CD4-positive, alpha-beta T cell treated with Interleukin-2 at 100 ng/mL for 4 hours (primary cell): ENCODE data around the gene FOLR3.
"Not testable (repeated sequence)": the region's sequence is repeated elsewhere in the genome, so short reads cannot be mapped to it uniquely, and the experiment has no call there.

Experiments used
- DNase-seq: peaks from one replicate; pipeline ENCODE4 v3.0.0-alpha.2; 2020; ENCODE audit warnings: low spot score

FOLR3 gene

DNA sequence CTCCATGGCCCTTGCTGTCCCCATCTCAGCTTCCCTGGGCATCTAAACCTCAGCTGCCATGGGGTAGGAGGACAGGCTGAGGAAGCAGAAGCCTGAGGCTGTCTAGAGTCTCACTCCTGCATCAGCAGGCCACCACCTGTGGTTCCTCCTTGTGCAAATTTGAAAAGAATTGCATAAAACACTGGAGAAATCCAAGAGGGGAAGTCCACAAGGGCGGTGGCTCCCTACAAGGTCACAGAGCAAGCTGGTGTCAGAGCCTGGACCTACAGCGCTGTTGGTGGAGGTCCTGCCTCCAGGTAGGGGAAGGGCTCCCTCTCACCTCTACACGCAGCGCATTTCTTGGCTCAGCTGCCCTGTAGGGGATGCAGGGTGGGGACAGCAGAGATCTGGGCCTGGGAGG is at the start of gene FOLR3:
Gene FOLR3, plus strand, starts transcription at position 253 of the 400 bp plus-strand sequence. CDS start 228 bp downstream, outside the sequence.
- not testable (repeated sequence) for DNase-seq

DNA sequence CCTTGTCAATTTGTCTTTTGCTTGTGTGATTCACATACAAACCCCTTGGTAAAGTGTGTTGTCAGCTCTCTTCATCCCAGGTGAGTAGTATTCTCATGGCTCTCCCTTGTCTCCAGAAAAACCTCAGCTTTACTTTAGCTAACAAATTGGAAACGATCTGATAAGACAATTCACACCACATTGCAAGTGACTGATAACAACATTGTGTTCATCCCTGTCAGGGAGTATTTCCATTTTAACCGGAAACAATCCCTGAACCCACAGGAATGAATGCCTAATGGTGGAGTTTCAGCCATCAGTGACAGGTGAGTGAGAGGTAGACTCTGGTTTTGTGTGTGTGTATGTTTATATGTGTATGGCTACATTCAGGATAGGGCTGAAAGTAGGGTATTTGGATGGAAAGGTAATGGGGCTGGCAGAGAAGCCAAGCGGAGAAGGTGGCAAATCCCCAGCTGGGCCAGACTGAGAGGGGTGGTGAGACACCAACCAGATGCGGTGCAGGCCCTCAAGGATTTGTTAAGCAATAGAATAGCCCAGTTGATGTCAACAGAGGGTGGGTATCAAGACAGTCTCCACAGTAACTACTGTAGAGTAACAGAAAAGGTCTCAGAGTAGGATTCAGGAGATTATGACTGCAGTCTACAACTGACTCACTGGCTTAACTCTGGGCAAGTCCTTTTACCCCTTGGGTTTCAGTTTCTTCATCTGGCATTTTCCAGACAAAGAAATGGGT is 47.3 kb upstream of the FOLR3 start:
- DNase-seq: no peak

DNA sequence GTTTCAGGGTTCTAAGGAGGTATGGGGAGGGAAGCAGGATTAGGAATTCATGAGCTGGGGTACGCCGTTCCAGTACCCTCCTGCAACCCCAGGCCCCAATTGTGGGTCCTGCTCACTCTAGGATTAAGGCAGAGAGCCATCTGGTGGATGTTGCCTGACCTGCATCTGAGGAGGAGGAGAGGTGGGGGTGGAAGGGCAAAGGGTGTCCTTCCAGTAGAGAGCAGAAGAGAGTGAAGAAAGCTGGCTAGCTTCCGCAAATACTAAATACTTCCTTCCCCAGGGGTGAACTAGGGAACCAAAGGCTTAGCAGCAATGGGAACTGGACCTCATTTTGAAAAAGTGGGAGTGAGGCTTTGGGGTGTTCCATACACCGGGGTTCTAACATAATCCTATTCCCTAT is 44.2 kb upstream of the FOLR3 start:
- peak; percentile 70 for DNase-seq

DNA sequence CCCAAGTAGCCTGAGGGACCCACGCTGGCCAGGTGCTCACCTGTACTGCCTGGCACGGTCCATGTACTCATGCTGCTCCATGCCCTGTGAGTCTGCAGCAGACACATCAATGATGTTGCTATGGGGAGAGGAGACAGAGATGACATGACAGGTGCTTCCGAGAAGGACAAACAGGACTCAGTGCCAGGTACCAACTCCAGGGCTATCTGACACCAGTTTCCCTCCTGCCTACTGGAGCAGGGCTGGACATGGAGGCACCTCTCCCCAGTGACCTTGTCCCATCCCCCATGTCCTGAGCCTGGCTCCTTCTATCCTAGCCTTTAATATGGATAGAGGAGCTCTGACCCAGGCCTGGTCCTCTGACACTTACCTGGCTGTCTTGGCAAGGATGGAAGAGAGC is 36.8 kb upstream of the FOLR3 start:
- DNase-seq: no peak

DNA sequence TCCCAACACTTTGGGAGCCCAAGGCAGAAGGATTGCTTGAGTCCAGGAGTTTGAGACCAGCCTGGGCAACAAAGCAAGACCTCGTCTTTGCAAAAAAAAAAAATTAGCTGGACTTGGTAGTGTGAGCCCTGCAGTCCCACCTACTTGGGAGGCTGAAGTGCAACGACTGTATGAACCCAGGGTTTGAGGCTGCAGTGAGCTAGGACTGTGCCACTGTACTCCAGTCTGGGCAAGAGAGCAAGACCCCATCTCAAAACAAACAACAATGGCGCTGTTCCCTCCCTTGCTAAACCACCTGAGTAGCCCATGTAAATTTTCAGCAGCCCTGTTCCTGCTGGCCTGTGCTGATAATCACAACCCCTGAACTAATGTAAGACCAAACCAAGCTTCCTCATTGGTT is 35.5 kb upstream of the FOLR3 start:
- DNase-seq: no peak

DNA sequence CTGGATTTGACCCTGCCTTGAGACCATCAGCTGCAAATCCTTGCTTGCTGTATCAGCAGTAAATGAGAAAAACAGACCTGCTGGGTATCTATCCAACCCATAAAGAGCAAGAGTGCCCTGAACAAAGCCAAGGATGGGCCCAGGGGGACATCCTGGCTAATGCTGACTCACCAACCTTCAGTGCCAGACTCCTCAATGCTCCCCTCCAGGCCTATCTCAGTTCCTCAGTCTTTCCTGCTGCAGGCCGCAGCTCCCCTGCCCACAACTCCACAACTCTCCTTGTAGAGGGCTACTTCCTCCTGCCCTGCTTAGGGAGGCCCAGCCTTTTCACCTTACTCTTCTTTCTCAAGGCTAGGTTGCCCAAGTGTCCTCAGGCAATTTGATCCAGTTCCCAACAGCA is 35.1 kb upstream of the FOLR3 start:
- DNase-seq: peak; percentile 3

DNA sequence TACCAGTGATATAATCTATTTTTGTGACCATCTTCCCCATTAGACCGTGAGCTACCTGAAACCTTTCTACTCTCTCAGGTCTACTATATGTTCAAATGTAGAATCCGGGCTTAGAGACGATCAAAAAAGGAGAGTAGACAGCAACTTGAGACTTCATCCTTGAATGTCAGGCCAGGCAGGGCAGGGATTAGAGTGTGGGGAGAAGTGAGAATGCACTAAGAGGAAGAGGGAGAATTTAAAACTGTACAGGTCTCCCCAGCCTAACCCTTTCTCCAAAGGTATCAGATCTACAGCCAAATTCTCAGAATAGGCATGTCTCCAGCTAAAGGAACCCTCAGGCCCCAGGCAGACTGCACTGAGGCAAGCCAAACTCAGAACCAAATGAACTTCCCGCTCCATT is 33.4 kb upstream of the FOLR3 start:
- no peak for DNase-seq

DNA sequence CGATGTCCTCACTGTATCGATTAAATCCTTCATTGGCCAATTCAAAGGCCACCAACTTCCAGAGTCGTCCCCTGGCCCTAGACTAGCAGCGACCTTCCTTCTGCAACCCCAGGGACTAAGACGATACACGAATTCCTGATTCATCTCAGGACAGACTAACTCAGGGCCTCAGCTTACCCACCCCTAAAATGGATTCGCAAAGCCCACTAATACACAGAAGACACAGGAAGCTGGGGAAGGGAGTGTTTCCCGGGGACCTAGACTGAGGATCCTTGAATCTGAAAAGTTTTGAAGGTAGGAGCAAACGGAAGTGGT is 32.9 kb upstream of the FOLR3 start:
- DNase-seq: no peak

DNA sequence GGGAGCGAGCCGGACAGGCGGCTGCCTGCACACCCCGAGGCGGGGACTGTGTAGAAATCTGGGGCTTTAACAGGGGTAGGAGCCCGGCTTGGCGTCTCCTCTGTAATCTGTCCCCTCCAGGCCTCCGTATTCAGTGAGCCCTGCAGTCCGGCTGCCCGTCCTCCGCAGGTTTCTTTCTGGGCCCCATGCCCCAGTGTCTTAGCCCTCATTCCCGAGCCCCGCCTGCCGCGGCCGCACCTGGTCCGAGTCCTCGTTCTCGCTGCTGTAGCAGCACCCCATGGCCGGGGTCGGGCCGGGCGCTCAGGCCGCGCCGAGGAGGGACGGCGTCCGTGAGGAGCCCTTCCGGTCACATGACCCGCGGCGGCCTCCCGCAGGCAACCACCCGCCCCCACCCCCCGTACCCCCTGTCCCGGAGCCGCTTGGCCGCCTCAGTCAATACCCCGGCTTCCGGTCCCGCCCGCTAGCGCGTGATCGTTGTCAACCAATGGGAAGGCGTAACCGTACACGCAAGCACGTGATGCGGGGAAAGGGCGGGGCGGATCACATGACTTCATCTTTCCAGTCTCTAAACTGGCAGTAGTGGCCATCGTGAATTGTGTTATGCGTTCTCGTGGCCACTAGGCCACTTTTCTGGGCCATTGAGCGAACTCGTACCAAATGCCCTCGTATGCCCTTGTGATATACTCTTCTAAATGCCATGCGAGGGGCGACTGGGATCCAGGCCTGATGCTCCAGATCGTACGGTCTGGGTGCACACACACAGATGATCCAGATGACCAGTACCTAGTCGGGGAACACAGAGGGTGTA is 32.4 kb upstream of the FOLR3 start, which contains the start of gene LAMTOR1:
Gene LAMTOR1, minus strand, starts transcription at position 352 of the 808 bp plus-strand sequence. Its CDS starts 73 bp downstream, at position 279.
- peak; percentile 98 for DNase-seq

DNA sequence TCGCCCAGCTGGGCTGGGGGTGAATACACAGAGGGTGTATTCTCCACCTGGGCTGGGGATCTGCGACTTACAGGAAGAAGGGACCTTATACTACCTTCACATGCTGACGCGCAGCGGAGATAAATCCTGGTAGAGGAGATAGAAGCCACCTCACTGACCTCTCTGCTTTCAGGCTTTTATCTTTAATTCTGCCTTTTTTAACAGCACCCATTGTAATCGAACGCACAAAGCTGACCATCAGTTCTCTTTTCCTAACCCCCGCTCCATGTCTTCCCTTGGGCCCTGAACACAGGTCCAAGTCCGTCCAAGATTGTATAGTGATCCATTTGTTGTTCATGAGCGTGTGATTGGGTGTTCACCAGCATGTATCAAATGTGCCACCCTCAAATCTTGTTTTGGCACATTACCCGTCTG is 31.8 kb upstream of the FOLR3 start:
- DNase-seq: no peak

DNA sequence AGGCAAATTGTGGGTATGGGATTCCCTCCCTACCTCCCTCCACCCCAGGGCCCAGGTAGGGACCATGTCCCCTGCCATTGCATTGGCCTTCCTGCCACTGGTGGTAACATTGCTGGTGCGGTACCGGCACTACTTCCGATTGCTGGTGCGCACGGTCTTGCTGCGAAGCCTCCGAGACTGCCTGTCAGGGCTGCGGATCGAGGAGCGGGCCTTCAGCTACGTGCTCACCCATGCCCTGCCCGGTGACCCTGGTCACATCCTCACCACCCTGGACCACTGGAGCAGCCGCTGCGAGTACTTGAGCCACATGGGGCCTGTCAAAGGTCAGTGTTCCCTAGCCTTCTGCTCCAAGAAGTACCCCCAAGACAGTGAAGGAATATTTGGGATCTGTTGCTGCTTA is 29.6 kb upstream of the FOLR3 start, which contains the start of gene TOMT:
Gene TOMT, plus strand, starts transcription at position 37 of the 400 bp plus-strand sequence. Its CDS starts 28 bp downstream, at position 65.
- no peak for DNase-seq

DNA sequence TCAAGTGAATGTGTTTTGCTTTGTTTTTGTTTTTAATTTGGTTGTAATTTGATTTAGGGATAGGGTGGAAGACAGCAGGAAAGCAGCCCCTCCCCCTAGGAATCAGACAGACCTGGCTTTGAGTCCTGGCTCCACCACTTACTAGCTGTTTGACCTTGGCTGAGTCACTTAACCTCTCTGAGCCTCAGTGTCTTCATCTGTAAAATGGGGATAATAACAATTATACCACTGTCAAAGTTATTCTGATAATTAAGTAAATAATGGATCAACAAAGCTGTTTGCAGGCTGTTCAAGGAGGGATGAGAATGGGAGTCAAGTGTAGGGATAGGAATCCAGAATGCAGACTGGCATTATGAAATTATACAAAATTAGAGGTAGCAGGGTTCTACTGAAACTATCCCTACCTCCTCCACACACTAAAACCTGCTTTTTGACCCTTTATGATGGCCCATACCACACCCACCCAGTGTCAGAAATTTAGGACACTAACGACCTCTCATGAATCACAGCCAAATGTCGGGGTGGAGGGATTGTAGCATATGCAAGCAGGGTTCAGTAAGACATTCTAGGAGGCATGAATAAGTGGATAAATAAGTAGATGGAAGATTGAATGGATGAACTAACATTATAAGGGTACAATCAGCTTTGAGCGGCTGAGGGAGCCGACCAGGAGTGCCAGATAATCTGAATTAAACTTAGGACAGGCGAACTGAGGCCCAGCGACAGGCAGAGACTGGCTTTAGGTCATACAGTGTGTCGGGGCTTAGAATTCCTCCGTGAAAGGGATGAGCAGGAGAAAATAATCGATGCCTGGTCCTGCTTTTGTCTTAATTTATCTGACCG is 24.0 kb upstream of the FOLR3 start:
- no peak for DNase-seq

DNA sequence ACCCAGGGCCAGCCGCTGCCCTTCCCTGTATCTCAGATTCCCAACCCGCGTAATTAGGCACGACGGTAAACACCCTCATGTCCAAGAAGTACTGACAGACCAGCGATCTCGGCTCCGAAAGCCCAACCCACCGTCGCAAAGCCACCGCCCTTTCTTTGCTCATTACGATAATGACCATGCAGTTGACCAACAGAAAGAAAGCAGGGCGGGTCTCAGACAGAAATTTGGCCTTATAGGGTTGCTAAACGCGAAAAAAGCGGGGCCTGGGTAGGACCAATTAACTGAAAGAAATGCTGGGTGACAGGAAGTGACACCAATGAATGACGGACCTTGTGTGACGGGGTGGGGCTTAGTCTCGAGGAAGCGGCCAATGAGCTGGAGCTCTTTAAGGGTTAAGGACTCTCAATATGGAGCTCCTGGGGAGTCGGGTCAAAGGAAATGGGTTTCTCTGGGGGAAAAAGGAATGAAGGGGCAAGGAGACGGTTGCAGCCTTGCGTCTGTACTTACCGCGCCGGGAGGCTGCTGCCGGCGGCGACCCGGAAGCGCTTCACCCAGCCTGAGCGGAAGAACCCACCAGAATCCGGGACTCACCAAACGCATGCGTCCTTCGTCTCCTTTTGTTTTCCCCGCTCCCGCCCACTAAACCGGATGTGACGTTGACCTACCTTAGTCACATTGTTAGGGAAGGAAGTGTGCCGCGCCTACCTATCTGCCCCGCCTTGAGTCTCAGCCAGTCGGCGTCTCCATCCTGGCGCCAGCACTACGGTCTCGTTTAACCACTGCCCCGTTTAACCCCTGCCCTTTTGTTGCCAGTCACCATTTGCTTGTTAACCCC is 23.2 kb upstream of the FOLR3 start, which contains the start of gene ANAPC15:
Gene ANAPC15, minus strand, starts transcription at position 553 of the 835 bp plus-strand sequence. CDS start 1,419 bp downstream, outside the sequence.
- DNase-seq: peak; percentile 99

DNA sequence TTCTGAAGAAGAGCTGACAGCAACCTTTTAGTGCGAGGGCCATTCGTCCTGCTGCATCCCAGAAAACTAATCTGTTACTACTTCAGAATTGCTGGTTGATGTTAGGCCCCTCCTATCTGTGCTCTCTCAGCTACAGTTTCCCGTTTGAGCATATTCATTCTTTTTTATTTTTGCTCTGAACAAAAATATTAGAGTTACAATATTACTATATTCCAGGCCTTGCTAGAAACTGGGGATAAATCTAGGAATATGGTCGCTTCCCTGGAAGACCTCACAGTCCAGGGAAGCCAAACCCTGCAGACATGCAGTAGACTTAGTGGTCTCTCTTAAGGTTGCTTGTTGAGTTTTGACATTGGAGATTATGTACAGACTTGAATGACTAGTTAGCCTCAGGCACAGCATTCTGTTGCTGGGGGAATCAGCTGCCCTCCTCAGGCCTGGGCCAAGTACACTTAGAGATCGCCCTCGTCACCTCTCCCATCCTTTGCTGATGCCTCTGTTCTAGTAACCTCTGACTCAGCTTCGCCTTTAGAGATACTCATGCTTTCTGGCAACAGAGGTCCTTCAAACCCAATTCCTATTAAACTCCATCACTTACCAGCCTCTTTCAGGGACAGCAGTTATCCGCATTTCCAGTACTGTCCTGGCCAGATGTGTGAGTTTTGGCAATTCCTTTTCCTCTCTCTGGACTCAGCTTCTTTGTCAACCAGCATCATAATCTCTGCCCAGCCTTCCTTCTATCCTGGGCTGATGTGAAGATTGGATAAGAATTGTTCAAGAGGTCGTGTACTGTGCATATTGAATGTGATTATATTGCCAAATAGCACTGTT is 22.3 kb upstream of the FOLR3 start:
- DNase-seq: no peak

DNA sequence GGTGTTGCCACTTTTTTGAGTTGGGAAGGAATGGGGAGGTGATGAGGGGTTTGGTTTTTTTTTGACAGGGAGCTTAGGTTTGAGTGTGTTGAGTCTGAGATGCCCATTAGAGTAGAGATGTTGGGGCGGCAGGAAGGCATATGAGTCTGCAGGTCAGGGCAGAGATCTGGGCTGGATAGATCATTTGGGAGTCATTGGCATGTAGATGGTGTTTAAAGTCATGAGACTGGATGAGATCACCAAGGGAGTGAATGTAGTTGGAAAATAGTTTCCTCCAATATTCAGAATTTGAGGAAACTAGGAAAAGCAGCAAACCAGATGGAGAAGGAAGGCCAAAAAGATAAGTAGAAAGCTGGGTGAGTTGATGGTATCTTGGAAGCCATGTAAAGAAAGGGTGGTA is 21.0 kb upstream of the FOLR3 start:
- DNase-seq: no peak

DNA sequence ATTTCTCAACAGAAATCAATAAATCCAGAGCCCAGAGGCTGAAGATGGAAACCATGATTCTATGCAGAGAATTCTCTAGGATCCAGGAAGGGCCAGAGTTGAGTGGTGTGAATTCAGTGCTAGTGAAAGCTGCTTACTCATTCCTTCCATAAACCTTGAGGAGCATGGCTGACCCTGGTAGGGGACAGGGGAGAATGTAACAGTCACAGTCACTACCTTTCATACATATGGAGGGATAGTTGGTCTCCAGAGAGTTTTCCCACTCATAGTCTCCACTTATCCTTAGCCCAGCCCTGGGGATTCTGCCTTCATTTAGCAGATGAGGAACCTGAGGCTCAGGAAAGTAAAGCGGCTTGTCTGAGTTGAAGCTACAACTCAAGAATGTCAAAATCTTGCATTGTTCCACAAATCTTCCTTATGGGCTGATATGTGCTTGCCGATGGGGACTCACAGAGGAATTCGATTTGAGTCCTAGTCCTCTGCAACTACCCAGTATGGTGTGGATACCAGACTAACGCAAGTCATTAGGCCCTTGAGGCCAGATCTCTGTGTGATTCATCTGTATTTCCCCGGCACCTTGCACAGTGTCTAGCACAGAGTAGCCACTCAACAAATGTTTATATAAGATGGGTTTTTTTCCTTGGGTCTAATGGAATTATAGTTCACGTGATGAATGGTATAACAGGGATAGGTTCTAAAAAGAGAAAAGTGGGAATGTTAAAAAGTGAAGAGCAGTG is 19.3 kb upstream of the FOLR3 start:
- DNase-seq: no peak

DNA sequence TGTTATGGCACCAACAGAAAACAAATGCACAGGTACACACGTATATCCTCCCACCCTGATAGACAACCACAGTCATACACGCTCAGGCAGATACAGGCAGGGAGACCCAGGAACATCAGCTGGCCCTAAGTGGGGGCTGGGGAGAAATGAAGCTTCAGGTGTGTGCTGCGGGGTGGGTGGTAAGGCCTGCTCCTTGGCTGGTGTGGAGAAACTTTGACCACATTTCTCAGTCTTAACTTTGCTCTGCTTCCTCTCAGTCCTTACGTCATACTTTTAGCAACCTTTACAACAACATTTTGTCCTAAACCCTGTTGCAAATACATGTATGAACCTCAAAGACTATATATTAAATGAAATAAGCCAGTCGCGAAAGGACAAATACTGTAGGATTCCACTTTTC is 16.3 kb upstream of the FOLR3 start:
- no peak for DNase-seq

DNA sequence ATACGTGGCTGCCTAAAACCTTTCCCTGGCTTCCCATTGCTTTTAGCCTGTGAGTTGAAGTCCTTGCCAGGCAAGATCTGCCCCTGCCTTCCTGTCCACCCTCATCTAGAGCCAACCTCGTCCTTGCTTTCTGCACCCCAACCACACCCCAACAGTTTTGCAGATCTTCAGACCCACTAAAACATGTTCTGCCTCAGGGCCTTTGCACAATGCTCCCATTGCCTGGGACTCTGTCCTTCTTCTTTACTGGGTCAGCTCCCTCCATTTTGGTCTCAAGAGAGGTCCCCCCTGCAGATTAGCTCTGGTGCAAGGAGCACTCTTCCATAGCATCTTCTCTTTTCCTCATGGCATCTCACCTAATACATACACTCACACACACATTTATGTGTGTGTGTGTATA is 14.6 kb upstream of the FOLR3 start:
- DNase-seq: no peak

DNA sequence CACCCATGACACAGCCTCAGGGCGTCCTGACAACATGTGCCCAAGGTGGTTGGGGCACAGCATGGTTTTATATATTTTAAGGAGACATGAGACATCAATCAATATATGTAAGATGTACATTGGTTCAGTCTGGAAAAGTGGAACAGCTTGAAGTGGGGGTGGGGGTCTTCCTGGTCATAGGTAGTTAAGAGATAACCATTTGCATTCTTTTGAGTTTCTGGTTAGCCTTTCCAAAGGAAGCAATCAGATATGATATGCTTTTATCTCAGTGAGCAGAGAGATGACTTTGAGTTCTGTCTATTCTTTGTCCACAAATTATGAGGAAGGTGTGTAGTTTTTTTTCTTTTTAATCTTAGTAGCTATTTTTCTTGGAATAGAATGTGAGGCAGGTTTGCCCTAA is 12.9 kb upstream of the FOLR3 start:
- DNase-seq: no peak
